GM12878 (cell line): ENCODE results near the gene SRRM2. TPM values are rescaled to one million over a fixed set of nuclear protein-coding genes. Genes with fewer than 3 reads are reported as not detected.

Experiments used
- BCLAF1 ChIP-seq: fragments of 450-650 bp; IDR thresholded peaks from 2 replicates; pipeline ENCODE4 v1.6.1; 2017; ENCODE audit warnings: antibody characterized with exemption, mild to moderate bottlenecking, moderate library complexity
- BHLHE40 ChIP-seq, 2 experiments: fragments of 450-650 bp in 1 of 2; IDR thresholded peaks; 2 replicates each; pipeline ENCODE4 v1.6.1; 2011 to 2017; ENCODE audit warnings: low read depth in 2 of 2, borderline replicate concordance in 1 of 2, improper control_type of control experiment in 1 of 2, low read length in 1 of 2, mild to moderate bottlenecking in 1 of 2
- FOXM1 ChIP-seq: IDR thresholded peaks from 2 replicates; pipeline ENCODE4 v1.6.1; 2012; ENCODE audit warnings: low read depth, mild to moderate bottlenecking, inconsistent platforms, low read length, moderate library complexity
- PAX8 ChIP-seq: fragments of 450-650 bp; IDR thresholded peaks from 2 replicates; pipeline ENCODE4 v1.6.1; 2017; ENCODE audit warnings: mild to moderate bottlenecking, moderate library complexity
- PRDM15 ChIP-seq: fragments of 450-650 bp; formaldehyde crosslinking; IDR thresholded peaks from 2 replicates; pipeline ENCODE4 v1.4.0; 2020; ENCODE audit warnings: mild to moderate bottlenecking, moderate library complexity
- SPI1 ChIP-seq: IDR thresholded peaks from 2 replicates; pipeline ENCODE4 v1.6.1; 2011; ENCODE audit warnings: low read depth, mild to moderate bottlenecking, low read length, moderate library complexity, borderline replicate concordance; ENCODE audit not compliant: insufficient read depth
- STAT1 ChIP-seq: fragments of 450-650 bp; conservative IDR thresholded peaks from 2 replicates; pipeline ENCODE4 v1.6.1; 2014; ENCODE audit warnings: antibody characterized with exemption, mild to moderate bottlenecking
- YY1 ChIP-seq: IDR thresholded peaks from 2 replicates; pipeline ENCODE4 v1.6.1; 2011; ENCODE audit warnings: low read depth, mild to moderate bottlenecking, low read length
- ZNF274 ChIP-seq: IDR thresholded peaks from one replicate; pipeline ENCODE4 v1.8.0; 2011; ENCODE audit not compliant: insufficient read length, insufficient read depth
- polyA plus RNA-seq, 11 experiments: library from polyadenylated mRNA; depleted of rRNA in 4 of 11; unstranded in 6 of 11; stranded (reverse) in 5 of 11; fragments of >200 nt; fragmentation: Nextera tagmentation in 4 of 11; fragmentation: Illumina TruSeq in 1 of 11; extraction: Ambion mirVana in 4 of 11; extraction: Trizol in 1 of 11; gene quantifications; 1 replicate in 1 of 11; 2 replicates in 10 of 11; pipeline versions ENCODE4 v1.2.1 to v1.2.3, GENCODE V29; 2011 to 2016; ENCODE audit warnings: inconsistent platforms in 2 of 11, missing spikeins in 2 of 11, low read depth in 1 of 11
- total RNA-seq, 4 experiments: library from RNA; depleted of rRNA in 3 of 4; stranded (reverse); fragments of >200 nt in 3 of 4; fragmentation: Illumina TruSeq in 1 of 4; extraction: Trizol in 1 of 4; gene quantifications; 2 replicates each; pipeline versions ENCODE4 v1.2.1 to v1.2.3, GENCODE V29; 2013 to 2021

SRRM2 gene
- total and polyA plus RNA-seq, 10 of the 15 experiments (the other 5 are each of a cell fraction or from before 2014, with no cell fraction given): 30.1 to 502 (median 196) TPM

- TF ChIP-seq PRDM15 (CRISPR knock-in tag) (no peak), SPI1 (no peak), FOXM1 (no peak), ZNF274 (no peak), BHLHE40 (IDR thresholded peaks at IDR 0.05; ENCODE audit: borderline replicate concordance in 1 of 2, low read depth in 2 of 2, low read length in 1 of 2) (no peak), PAX8 (no peak), STAT1 (no peak), YY1 (no peak), BCLAF1 (no peak)
These were observed 12.0 kb upstream of the SRRM2 start (continued) for GRCh38 chr16:2740476-2740875.
